K562 (cell line): ENCODE data around the gene NFYC. TPM values are rescaled to one million over a fixed set of nuclear protein-coding genes. Genes with fewer than 3 reads are reported as not detected.

ENCODE experiments used
- BCL6 ChIP-seq: fragments of 250-450 bp; sonication (Bioruptor Pico); IDR thresholded peaks from 2 replicates; pipeline ENCODE4 v1.4.0; 2020
- BRF1 ChIP-seq: IDR thresholded peaks from 3 replicates; pipeline ENCODE4 v1.6.1; 2011; ENCODE audit warnings: borderline replicate concordance, mild to moderate bottlenecking; ENCODE audit not compliant: insufficient read length; ENCODE audit errors: extremely low read depth
- CBFA2T3 ChIP-seq: fragments of 450-650 bp; IDR thresholded peaks from 2 replicates; pipeline ENCODE4 v1.6.1; 2017
- ETV6 ChIP-seq, 3 experiments: fragments of 150-350 bp in 1 of 3; sonication (generic) in 1 of 3; formaldehyde crosslinking in 1 of 3; IDR thresholded peaks; 2 replicates each; pipeline versions ENCODE4 v1.6.1 to v1.8.0; 2014 to 2022; ENCODE audit warnings: borderline replicate concordance in 2 of 3, low read depth in 2 of 3, antibody characterized with exemption in 1 of 3, low read length in 1 of 3, mild to moderate bottlenecking in 1 of 3, missing genetic modification reagents in 1 of 3
- EWSR1 ChIP-seq: fragments of 450-650 bp; IDR thresholded peaks from 2 replicates; pipeline ENCODE4 v1.6.1; 2018; ENCODE audit warnings: borderline replicate concordance, mild to moderate bottlenecking, low read depth, moderate library complexity; ENCODE audit not compliant: partially characterized antibody
- FOXA1 ChIP-seq: fragments of 450-650 bp; IDR thresholded peaks from 2 replicates; pipeline ENCODE4 v1.6.1; 2016; ENCODE audit warnings: mild to moderate bottlenecking, borderline replicate concordance
- KAT7 ChIP-seq: sonication (generic); formaldehyde crosslinking; IDR thresholded peaks from 2 replicates; pipeline ENCODE4 v1.8.0; 2022; ENCODE audit warnings: missing genetic modification reagents, mild to moderate bottlenecking, borderline replicate concordance
- LARP7 ChIP-seq: fragments of 450-650 bp; IDR thresholded peaks from 2 replicates; pipeline ENCODE4 v1.6.1; 2016
- MEIS2 ChIP-seq: fragments of 450-650 bp; IDR thresholded peaks from 2 replicates; pipeline ENCODE4 v1.6.1; 2014; ENCODE audit warnings: mild to moderate bottlenecking; ENCODE audit not compliant: partially characterized antibody
- NONO ChIP-seq, 2 experiments: fragments of 200-400 bp in 1 of 2; fragments of 450-650 bp in 1 of 2; formaldehyde crosslinking in 1 of 2; IDR thresholded peaks; 2 replicates each; pipeline ENCODE4 v1.6.1; 2017; ENCODE audit warnings: low read depth in 2 of 2, mild to moderate bottlenecking in 2 of 2, moderate library complexity in 2 of 2, low read length in 1 of 2
- POLR2AphosphoS2 ChIP-seq: IDR thresholded peaks from 2 replicates; pipeline ENCODE4 v1.6.1; 2012; ENCODE audit warnings: low read length, improper control_type of control experiment
- RFX1 ChIP-seq: fragments of 450-650 bp; IDR thresholded peaks from 2 replicates; pipeline ENCODE4 v1.6.1; 2016; ENCODE audit warnings: mild to moderate bottlenecking, moderate library complexity
- SMARCA5 ChIP-seq: fragments of 450-650 bp; IDR thresholded peaks from 2 replicates; pipeline ENCODE4 v1.6.1; 2016
- TARDBP ChIP-seq: fragments of 450-650 bp; IDR thresholded peaks from 2 replicates; pipeline ENCODE4 v1.6.1; 2016
- TCF7L2 ChIP-seq: fragments of 150-350 bp; IDR thresholded peaks from 2 replicates; pipeline ENCODE4 v1.6.1; 2016; ENCODE audit warnings: low read depth, mild to moderate bottlenecking, low read length, moderate library complexity
- ZKSCAN1 ChIP-seq: fragments of 150-350 bp; IDR thresholded peaks from 2 replicates; pipeline ENCODE4 v1.6.1; 2016; ENCODE audit warnings: low read depth, low read length
- ZNF174 ChIP-seq: fragments of 250-450 bp; sonication (Bioruptor Pico); IDR thresholded peaks from 2 replicates; pipeline ENCODE4 v1.4.0; 2020; ENCODE audit warnings: mild to moderate bottlenecking
- ZNF431 ChIP-seq: sonication (generic); formaldehyde crosslinking; IDR thresholded peaks from 2 replicates; pipeline ENCODE4 v1.8.0; 2022; ENCODE audit warnings: mild to moderate bottlenecking, missing genetic modification reagents
- polyA plus RNA-seq, 8 experiments: library from polyadenylated mRNA; depleted of rRNA in 4 of 8; stranded (reverse) in 5 of 8; unstranded in 3 of 8; fragments of >200 nt; fragmentation: Nextera tagmentation in 2 of 8; fragmentation: Illumina TruSeq in 1 of 8; extraction: Ambion mirVana in 2 of 8; extraction: Trizol in 1 of 8; gene quantifications; 2 replicates each; pipeline versions ENCODE4 v1.2.1 to v1.2.3, GENCODE V29; 2011 to 2014; ENCODE audit warnings: inconsistent platforms in 1 of 8, missing spikeins in 1 of 8
- total RNA-seq, 7 experiments: library from RNA; depleted of rRNA in 6 of 7; stranded (reverse); fragments of >200 nt in 6 of 7; fragmentation: Illumina TruSeq in 2 of 7; extraction: Trizol in 2 of 7; gene quantifications; 2 replicates each; pipeline versions ENCODE4 v1.2.1 to v1.2.3, GENCODE V29; 2011 to 2021; ENCODE audit warnings: low replicate concordance in 1 of 7
- TF ChIP-seq, protein P1 (sequence below): fragments of 450-650 bp; formaldehyde crosslinking; IDR thresholded peaks from 2 replicates; pipeline ENCODE4 v1.4.0; 2020; ENCODE audit warnings: mild to moderate bottlenecking
- TF ChIP-seq, protein P2 (sequence below): fragments of 450-650 bp; IDR thresholded peaks from one replicate; pipeline ENCODE4 v1.6.1; 2018; ENCODE audit warnings: mild to moderate bottlenecking, moderate library complexity; ENCODE audit not compliant: partially characterized antibody
- TF ChIP-seq, protein P3 (sequence below): IDR thresholded peaks from 2 replicates; pipeline ENCODE4 v1.6.1; 2012; ENCODE audit warnings: low read depth, low read length, improper control_type of control experiment, borderline replicate concordance
- TF ChIP-seq, protein P4 (sequence below): fragments of 250-450 bp; sonication (Bioruptor Pico); IDR thresholded peaks from 2 replicates; pipeline ENCODE4 v1.5.0; 2020; ENCODE audit warnings: mild to moderate bottlenecking, borderline replicate concordance

Gene NFYC
- total and polyA plus RNA-seq, 9 of the 15 experiments (the other 6 are each of a cell fraction or from before 2014, with no cell fraction given) = 4.8 to 59.8 (median 41.1) TPM

DNA sequence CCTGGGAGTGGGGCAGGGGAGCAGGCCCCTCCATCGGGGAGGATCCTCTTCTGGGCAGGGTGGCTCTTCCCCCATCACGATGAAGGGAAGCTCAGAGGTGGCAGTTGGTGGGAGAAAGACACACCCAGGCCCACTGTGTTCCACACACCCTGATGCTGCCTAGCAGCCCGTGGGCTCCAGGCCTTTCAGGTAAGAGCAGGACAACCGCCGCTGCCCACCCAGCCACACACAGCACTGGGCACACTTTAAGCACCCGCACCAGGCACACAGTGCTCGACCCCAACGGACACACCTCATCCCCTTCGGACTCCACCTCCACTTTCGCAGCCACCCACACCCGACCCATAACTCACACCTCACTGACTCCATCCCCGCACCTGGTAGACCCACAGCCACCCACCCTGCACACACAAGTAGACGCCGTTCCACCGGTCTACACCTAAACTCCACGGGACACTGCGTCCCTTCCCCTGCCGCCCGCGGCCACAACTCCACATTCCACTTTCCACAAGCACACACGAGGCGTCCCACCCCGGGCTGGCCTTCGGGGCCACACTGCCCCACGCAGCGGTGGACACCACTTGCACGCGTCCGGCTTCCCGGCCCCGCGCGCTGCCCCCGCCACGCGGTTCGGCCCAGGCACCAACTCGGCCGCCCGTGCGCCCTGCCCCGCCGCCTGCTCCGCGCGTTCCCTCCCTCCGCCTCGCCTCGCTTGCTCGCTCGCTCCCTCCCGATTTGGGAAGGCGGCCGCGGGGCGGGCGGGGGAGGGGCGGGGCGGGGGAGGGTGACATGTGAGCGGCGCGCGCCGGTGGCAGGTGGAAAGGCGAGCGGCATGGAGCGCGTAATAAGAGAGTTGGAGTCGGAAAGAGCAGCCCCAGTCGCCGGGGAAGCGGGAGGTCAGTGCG is 91.7 kb downstream of the NFYC start, which contains the start of gene KCNQ4 (continued):
- no peak for TF ChIP-seq NONO (IDR thresholded peaks at IDR 0.05; ENCODE audit: low read depth in 2 of 2, low read length in 1 of 2)
- no peak for TF ChIP-seq CBFA2T3
- TF ChIP-seq TARDBP = no peak
- TF ChIP-seq, protein P1, sequence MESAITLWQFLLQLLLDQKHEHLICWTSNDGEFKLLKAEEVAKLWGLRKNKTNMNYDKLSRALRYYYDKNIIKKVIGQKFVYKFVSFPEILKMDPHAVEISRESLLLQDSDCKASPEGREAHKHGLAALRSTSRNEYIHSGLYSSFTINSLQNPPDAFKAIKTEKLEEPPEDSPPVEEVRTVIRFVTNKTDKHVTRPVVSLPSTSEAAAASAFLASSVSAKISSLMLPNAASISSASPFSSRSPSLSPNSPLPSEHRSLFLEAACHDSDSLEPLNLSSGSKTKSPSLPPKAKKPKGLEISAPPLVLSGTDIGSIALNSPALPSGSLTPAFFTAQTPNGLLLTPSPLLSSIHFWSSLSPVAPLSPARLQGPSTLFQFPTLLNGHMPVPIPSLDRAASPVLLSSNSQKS (CRISPR knock-in tag) = no peak
- no peak for TF ChIP-seq BCL6 (CRISPR knock-in tag)
- TF ChIP-seq LARP7 = peak; percentile 77; the same call in 1 of the 2 replicates
- no peak for TF ChIP-seq BRF1
- no peak for TF ChIP-seq EWSR1
- no peak for TF ChIP-seq MEIS2
- TF ChIP-seq RFX1 = no peak
- TF ChIP-seq, protein P2, sequence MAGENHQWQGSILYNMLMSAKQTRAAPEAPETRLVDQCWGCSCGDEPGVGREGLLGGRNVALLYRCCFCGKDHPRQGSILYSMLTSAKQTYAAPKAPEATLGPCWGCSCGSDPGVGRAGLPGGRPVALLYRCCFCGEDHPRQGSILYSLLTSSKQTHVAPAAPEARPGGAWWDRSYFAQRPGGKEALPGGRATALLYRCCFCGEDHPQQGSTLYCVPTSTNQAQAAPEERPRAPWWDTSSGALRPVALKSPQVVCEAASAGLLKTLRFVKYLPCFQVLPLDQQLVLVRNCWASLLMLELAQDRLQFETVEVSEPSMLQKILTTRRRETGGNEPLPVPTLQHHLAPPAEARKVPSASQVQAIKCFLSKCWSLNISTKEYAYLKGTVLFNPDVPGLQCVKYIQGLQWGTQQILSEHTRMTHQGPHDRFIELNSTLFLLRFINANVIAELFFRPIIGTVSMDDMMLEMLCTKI = no peak
- peak; percentile 76; the same call in 1 of the 2 replicates for TF ChIP-seq SMARCA5
- TF ChIP-seq ZKSCAN1 = no peak
- TF ChIP-seq, protein P3, sequence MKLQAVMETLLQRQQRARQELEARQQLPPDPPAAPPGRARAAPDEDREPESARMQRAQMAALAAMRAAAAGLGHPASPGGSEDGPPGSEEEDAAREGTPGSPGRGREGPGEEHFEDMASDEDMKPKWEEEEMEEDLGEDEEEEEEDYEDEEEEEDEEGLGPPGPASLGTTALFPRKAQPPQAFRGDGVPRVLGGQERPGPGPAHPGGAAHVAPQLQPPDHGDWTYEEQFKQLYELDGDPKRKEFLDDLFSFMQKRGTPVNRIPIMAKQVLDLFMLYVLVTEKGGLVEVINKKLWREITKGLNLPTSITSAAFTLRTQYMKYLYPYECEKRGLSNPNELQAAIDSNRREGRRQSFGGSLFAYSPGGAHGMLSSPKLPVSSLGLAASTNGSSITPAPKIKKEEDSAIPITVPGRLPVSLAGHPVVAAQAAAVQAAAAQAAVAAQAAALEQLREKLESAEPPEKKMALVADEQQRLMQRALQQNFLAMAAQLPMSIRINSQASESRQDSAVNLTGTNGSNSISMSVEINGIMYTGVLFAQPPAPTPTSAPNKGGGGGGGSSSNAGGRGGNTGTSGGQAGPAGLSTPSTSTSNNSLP = no peak
- no peak for TF ChIP-seq POLR2AphosphoS2
- 0 out of 2 replicates have a peak, but pooled peaks have one; percentile 18 for TF ChIP-seq KAT7 (CRISPR knock-in tag)
- TF ChIP-seq ZNF431 = peak; percentile 89
- TF ChIP-seq ZNF174 (CRISPR knock-in tag) = no peak
- no peak for TF ChIP-seq FOXA1
- no peak for TF ChIP-seq ETV6 (IDR thresholded peaks at IDR 0.05; ENCODE audit: borderline replicate concordance in 1 of 2, low read depth in 2 of 2, low read length in 1 of 2)
- TF ChIP-seq ETV6 (CRISPR knock-in tag; IDR thresholded peaks at IDR 0.05; ENCODE audit: borderline replicate concordance) = peak; percentile 91; the same call in 1 of the 2 replicates
- TF ChIP-seq, protein P4, sequence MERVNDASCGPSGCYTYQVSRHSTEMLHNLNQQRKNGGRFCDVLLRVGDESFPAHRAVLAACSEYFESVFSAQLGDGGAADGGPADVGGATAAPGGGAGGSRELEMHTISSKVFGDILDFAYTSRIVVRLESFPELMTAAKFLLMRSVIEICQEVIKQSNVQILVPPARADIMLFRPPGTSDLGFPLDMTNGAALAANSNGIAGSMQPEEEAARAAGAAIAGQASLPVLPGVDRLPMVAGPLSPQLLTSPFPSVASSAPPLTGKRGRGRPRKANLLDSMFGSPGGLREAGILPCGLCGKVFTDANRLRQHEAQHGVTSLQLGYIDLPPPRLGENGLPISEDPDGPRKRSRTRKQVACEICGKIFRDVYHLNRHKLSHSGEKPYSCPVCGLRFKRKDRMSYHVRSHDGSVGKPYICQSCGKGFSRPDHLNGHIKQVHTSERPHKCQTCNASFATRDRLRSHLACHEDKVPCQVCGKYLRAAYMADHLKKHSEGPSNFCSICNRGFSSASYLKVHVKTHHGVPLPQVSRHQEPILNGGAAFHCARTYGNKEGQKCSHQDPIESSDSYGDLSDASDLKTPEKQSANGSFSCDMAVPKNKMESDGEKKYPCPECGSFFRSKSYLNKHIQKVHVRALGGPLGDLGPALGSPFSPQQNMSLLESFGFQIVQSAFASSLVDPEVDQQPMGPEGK (CRISPR knock-in tag) = no peak
- TF ChIP-seq TCF7L2 = no peak
